ENCODE measurements around the gene POU5F2. TPM values are rescaled to one million over a fixed set of nuclear protein-coding genes. Genes with fewer than 3 reads are reported as not detected.

Gene POU5F2
- total and polyA plus RNA-seq, 4 donors, result 0.38 to 2.2 (median 0.61) TPM; not detected in 1

DNA sequence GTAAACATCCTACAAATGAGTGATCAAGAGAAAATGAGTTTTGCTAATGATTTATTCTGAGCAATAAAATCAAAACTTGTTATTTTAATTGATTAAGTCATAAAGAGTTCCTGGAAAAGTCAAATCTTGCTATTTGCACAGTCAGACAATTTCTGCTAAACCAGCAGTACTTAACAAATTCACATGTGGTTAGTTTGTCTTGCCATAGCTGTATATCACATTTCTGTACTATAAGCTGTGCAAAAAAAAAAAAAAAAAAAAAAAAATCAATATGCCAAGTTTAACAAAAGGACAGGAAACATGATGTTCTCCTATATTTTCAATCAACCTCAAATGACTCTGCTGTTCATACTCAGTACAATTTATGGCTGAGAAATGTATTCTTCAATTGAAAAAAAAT, 24.9 kb downstream of the POU5F2 start:
- Histone ChIP-seq H3K9ac (ENCODE audit: low read depth in 1 of 2, low read length in 2 of 2) (no peak overlapping the region), H3K27ac (ENCODE audit: low read depth in 1 of 2, low read length in 2 of 2) (no peak overlapping the region), H3K36me3 (ENCODE audit: control insufficient read depth in 4 of 4, insufficient read depth in 3 of 4, low read depth in 1 of 4, low read length in 3 of 4) (no peaks in the 10 kb centered on the region), H3K4me3 (ENCODE audit: low read depth in 1 of 3, low read length in 3 of 3) (no peak overlapping the region), H3K9me3 (ENCODE audit: control insufficient read depth in 4 of 4, low read length in 3 of 4) (no peaks in the 10 kb centered on the region), H3K27me3 (ENCODE audit: control insufficient read depth in 4 of 4, insufficient read depth in 4 of 4, low read length in 3 of 4) (no peaks in the 10 kb centered on the region), H3K4me1 (ENCODE audit: control insufficient read depth in 4 of 4, insufficient read depth in 4 of 4, low read length in 3 of 4) (no peaks in the 10 kb centered on the region)
- TF ChIP-seq, protein P1, sequence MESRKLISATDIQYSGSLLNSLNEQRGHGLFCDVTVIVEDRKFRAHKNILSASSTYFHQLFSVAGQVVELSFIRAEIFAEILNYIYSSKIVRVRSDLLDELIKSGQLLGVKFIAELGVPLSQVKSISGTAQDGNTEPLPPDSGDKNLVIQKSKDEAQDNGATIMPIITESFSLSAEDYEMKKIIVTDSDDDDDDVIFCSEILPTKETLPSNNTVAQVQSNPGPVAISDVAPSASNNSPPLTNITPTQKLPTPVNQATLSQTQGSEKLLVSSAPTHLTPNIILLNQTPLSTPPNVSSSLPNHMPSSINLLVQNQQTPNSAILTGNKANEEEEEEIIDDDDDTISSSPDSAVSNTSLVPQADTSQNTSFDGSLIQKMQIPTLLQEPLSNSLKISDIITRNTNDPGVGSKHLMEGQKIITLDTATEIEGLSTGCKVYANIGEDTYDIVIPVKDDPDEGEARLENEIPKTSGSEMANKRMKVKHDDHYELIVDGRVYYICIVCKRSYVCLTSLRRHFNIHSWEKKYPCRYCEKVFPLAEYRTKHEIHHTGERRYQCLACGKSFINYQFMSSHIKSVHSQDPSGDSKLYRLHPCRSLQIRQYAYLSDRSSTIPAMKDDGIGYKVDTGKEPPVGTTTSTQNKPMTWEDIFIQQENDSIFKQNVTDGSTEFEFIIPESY (IDR thresholded peaks at IDR 0.05), result no peak
- no peak for TF ChIP-seq JUND (IDR thresholded peaks at IDR 0.05)
- TF ChIP-seq SP1 (IDR thresholded peaks at IDR 0.05), result no peak
- TF ChIP-seq, protein P2, sequence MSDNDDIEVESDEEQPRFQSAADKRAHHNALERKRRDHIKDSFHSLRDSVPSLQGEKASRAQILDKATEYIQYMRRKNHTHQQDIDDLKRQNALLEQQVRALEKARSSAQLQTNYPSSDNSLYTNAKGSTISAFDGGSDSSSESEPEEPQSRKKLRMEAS (IDR thresholded peaks at IDR 0.05), result no peak
- no peak for TF ChIP-seq EGR1 (IDR thresholded peaks at IDR 0.05; ENCODE audit: low read depth in 2 of 2)
- no peak for TF ChIP-seq HNF4A (conservative IDR thresholded peaks at IDR 0.05)
- no peak for TF ChIP-seq FOXA1 (IDR thresholded peaks at IDR 0.05)
- DNase-seq (ENCODE audit: low spot score), result no peak

DNA sequence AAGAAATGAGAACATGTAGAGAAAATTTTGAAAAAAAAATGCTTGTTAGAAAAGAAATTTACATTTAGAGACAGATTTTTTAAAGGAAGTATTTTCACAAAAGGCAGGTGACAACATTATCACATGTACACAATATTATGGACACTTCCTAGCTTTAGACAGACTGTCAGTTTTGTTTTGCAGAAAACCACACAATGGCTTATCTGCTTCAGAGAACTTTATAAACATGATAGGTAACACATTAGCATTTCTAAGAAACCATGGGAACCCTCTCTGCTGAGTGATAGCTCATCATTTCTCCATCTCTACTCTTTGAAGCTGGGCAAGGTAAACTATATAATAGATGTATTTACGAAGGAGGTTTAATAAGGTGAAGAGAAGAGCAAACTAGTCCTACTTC, 25.6 kb downstream of the POU5F2 start:
- no peak overlapping the region for H3K4me3 ChIP-seq (ENCODE audit: low read depth in 1 of 3, low read length in 3 of 3)

DNA sequence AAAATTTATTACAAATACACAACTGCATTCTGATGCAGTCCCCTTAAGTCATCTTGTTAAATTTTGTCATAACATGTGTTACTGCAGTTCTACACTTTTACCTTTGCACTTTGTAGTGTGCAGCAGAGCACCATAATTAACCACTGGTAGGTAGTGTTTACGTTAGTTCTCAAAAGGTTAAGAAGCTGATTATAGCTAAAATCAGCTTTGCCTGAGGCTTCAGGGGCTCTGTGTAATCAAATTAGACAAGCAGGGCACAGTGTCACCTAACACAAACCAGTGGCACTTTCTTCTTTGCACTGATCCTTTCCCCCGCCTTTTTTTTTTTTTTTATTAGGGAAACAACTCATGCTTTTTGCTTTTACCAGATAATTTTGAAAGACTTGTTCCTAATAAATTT, 26.1 kb downstream of the POU5F2 start:
- Histone ChIP-seq H3K9me3 (ENCODE audit: control insufficient read depth in 4 of 4, low read length in 3 of 4) (no peaks in the 10 kb centered on the region), H3K27me3 (ENCODE audit: control insufficient read depth in 4 of 4, insufficient read depth in 4 of 4, low read length in 3 of 4) (no peaks in the 10 kb centered on the region), H3K27ac (ENCODE audit: low read depth in 1 of 2, low read length in 2 of 2) (no peak overlapping the region), H3K36me3 (ENCODE audit: control insufficient read depth in 4 of 4, insufficient read depth in 3 of 4, low read depth in 1 of 4, low read length in 3 of 4) (no peaks in the 10 kb centered on the region), H3K9ac (ENCODE audit: low read depth in 1 of 2, low read length in 2 of 2) (no peak overlapping the region), H3K4me3 (ENCODE audit: low read depth in 1 of 3, low read length in 3 of 3) (no peak overlapping the region), H3K4me1 (ENCODE audit: control insufficient read depth in 4 of 4, insufficient read depth in 4 of 4, low read length in 3 of 4) (no peaks in the 10 kb centered on the region)
- 87% methylated on average over 2 of the region's 2 CpGs for WGBS
- TF ChIP-seq HNF4G (IDR thresholded peaks at IDR 0.05) (no peak), HNF4A (conservative IDR thresholded peaks at IDR 0.05) (no peak), JUND (IDR thresholded peaks at IDR 0.05) (no peak), RXRA (IDR thresholded peaks at IDR 0.05) (no peak), FOXA2 (IDR thresholded peaks at IDR 0.05) (no peak), GABPA (IDR thresholded peaks at IDR 0.05 in 1 of 2, conservative IDR thresholded peaks at IDR 0.05 in 1 of 2) (no peak)
- TF ChIP-seq, protein P2 (IDR thresholded peaks at IDR 0.05), result no peak
- no peak for DNase-seq (ENCODE audit: low spot score)

More for the DNA sequence above, 25.6 kb downstream of the POU5F2 start:
- 89% methylated on average over 1 of the region's 1 CpG for WGBS
- no peaks in the 10 kb centered on the region for H3K9me3 ChIP-seq (ENCODE audit: control insufficient read depth in 4 of 4, low read length in 3 of 4)
- DNase-seq (ENCODE audit: low spot score), result no peak
- no peaks in the 10 kb centered on the region for H3K4me1 ChIP-seq (ENCODE audit: control insufficient read depth in 4 of 4, insufficient read depth in 4 of 4, low read length in 3 of 4)
- no peaks in the 10 kb centered on the region for H3K36me3 ChIP-seq (ENCODE audit: control insufficient read depth in 4 of 4, insufficient read depth in 3 of 4, low read depth in 1 of 4, low read length in 3 of 4)
- H3K9ac ChIP-seq (ENCODE audit: low read depth in 1 of 2, low read length in 2 of 2), result no peak overlapping the region
- TF ChIP-seq RAD21 (IDR thresholded peaks at IDR 0.05), result no peak
- no peak overlapping the region for H3K27ac ChIP-seq (ENCODE audit: low read depth in 1 of 2, low read length in 2 of 2)
- no peaks in the 10 kb centered on the region for H3K27me3 ChIP-seq (ENCODE audit: control insufficient read depth in 4 of 4, insufficient read depth in 4 of 4, low read length in 3 of 4)

DNA sequence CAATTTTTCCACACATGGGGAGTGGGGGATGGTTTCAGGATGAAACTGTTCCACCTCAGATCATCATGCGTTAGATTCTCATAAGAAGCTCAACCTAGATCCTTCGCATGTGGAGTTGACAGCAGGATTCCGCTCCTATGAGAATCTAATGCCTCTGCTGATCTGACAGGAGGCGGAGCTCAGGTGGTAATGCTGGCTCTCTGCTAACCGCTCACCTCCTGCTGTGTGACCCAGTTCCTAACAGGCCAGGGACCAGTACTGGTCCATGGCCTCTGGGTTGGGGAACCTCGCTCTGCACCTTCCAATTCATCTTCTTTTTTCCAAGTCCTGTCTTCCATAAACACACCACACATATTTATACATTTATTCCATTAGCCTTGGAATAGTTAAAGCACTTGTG, 33.0 kb downstream of the POU5F2 start:
- Histone ChIP-seq H3K9me3 (ENCODE audit: control insufficient read depth in 4 of 4, low read length in 3 of 4) (no peaks in the 10 kb centered on the region), H3K9ac (ENCODE audit: low read depth in 1 of 2, low read length in 2 of 2) (no peak overlapping the region), H3K4me1 (ENCODE audit: control insufficient read depth in 4 of 4, insufficient read depth in 4 of 4, low read length in 3 of 4) (no peaks in the 10 kb centered on the region), H3K27ac (ENCODE audit: low read depth in 1 of 2, low read length in 2 of 2) (no peak overlapping the region), H3K36me3 (ENCODE audit: control insufficient read depth in 4 of 4, insufficient read depth in 3 of 4, low read depth in 1 of 4, low read length in 3 of 4) (no peaks in the 10 kb centered on the region), H3K27me3 (ENCODE audit: control insufficient read depth in 4 of 4, insufficient read depth in 4 of 4, low read length in 3 of 4) (no peaks in the 10 kb centered on the region), H3K4me3 (ENCODE audit: low read depth in 1 of 3, low read length in 3 of 3) (no peak overlapping the region)
- WGBS, result 97% methylated on average over 6 of the region's 6 CpGs
- no peak for TF ChIP-seq EGR1 (IDR thresholded peaks at IDR 0.05; ENCODE audit: low read depth in 2 of 2)
- TF ChIP-seq HNF4G (IDR thresholded peaks at IDR 0.05), result no peak
- TF ChIP-seq, protein P3, sequence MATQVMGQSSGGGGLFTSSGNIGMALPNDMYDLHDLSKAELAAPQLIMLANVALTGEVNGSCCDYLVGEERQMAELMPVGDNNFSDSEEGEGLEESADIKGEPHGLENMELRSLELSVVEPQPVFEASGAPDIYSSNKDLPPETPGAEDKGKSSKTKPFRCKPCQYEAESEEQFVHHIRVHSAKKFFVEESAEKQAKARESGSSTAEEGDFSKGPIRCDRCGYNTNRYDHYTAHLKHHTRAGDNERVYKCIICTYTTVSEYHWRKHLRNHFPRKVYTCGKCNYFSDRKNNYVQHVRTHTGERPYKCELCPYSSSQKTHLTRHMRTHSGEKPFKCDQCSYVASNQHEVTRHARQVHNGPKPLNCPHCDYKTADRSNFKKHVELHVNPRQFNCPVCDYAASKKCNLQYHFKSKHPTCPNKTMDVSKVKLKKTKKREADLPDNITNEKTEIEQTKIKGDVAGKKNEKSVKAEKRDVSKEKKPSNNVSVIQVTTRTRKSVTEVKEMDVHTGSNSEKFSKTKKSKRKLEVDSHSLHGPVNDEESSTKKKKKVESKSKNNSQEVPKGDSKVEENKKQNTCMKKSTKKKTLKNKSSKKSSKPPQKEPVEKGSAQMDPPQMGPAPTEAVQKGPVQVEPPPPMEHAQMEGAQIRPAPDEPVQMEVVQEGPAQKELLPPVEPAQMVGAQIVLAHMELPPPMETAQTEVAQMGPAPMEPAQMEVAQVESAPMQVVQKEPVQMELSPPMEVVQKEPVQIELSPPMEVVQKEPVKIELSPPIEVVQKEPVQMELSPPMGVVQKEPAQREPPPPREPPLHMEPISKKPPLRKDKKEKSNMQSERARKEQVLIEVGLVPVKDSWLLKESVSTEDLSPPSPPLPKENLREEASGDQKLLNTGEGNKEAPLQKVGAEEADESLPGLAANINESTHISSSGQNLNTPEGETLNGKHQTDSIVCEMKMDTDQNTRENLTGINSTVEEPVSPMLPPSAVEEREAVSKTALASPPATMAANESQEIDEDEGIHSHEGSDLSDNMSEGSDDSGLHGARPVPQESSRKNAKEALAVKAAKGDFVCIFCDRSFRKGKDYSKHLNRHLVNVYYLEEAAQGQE (IDR thresholded peaks at IDR 0.05), result no peak
- no peak for TF ChIP-seq RXRA (IDR thresholded peaks at IDR 0.05)
- no peak for TF ChIP-seq GABPA (IDR thresholded peaks at IDR 0.05 in 1 of 2, conservative IDR thresholded peaks at IDR 0.05 in 1 of 2)
- TF ChIP-seq, protein P1 (IDR thresholded peaks at IDR 0.05), result no peak
- no peak for TF ChIP-seq FOXA2 (IDR thresholded peaks at IDR 0.05)
- no peak for DNase-seq (ENCODE audit: low spot score)

Data from liver (tissue), 9 donors.